Left forelimb (tissue), 1 donor: Measurements from ENCODE around the gene MYOD1.

Experiments used
- DNase-seq: peaks from one replicate; pipeline ENCODE4 v3.0.0-alpha.2; 2018; ENCODE audit warnings: low spot score

Gene MYOD1

GRCh38 chr11:17719028-17719937, at the start of gene MYOD1:
MYOD1 (plus strand) TSS chr11:17719571; CDS start chr11:17719783, 212 bp downstream.
- peak; percentile 75 for DNase-seq

- no peak for DNase-seq
Observed at GRCh38 chr11:17672469-17672868, 46.9 kb upstream of the MYOD1 start.

GRCh38 chr11:17673951-17674350, 45.4 kb upstream of the MYOD1 start:
- DNase-seq, result no peak

GRCh38 chr11:17682848-17683247, 36.5 kb upstream of the MYOD1 start:
- no peak for DNase-seq

- DNase-seq, result no peak
Observed at GRCh38 chr11:17683377-17684161, 35.8 kb upstream of the MYOD1 start.

- DNase-seq, result no peak
Observed at GRCh38 chr11:17684550-17684949, 34.8 kb upstream of the MYOD1 start.

- no peak for DNase-seq
Observed at GRCh38 chr11:17686231-17686980, 33.0 kb upstream of the MYOD1 start.

- DNase-seq, result peak; percentile 73
Observed at GRCh38 chr11:17687946-17688670, 31.3 kb upstream of the MYOD1 start.

GRCh38 chr11:17691550-17691949, 27.8 kb upstream of the MYOD1 start:
- DNase-seq, result no peak

- DNase-seq, result no peak
Observed at GRCh38 chr11:17691976-17692375, 27.4 kb upstream of the MYOD1 start.

- DNase-seq, result no peak
Observed at GRCh38 chr11:17692931-17693330, 26.4 kb upstream of the MYOD1 start.

- DNase-seq, result no peak
Observed at GRCh38 chr11:17693531-17693930, 25.8 kb upstream of the MYOD1 start.

- DNase-seq, result no peak
Observed at GRCh38 chr11:17694494-17695110, 24.8 kb upstream of the MYOD1 start.

GRCh38 chr11:17695454-17696441, 23.6 kb upstream of the MYOD1 start:
- no peak for DNase-seq

GRCh38 chr11:17696741-17697140, 22.6 kb upstream of the MYOD1 start:
- DNase-seq, result no peak

- no peak for DNase-seq
Observed at GRCh38 chr11:17697175-17697949, 22.0 kb upstream of the MYOD1 start.

- peak; percentile 77 for DNase-seq
Observed at GRCh38 chr11:17699147-17700114, 19.9 kb upstream of the MYOD1 start.

- no peak for DNase-seq
Observed at GRCh38 chr11:17700991-17701390, 18.4 kb upstream of the MYOD1 start.
